ENCODE results near the gene LMBRD2. TPM values are rescaled to one million over a fixed set of nuclear protein-coding genes. Genes with fewer than 3 reads are reported as not detected.
"Not testable (repeated sequence)": the region's sequence is repeated elsewhere in the genome, so short reads cannot be mapped to it uniquely, and the experiment has no call there.

The LMBRD2 gene
- 9.3 and 15.6 TPM in 2 replicates for total RNA-seq
- 3.9 and 5.4 TPM in 2 replicates for polyA plus RNA-seq

DNA sequence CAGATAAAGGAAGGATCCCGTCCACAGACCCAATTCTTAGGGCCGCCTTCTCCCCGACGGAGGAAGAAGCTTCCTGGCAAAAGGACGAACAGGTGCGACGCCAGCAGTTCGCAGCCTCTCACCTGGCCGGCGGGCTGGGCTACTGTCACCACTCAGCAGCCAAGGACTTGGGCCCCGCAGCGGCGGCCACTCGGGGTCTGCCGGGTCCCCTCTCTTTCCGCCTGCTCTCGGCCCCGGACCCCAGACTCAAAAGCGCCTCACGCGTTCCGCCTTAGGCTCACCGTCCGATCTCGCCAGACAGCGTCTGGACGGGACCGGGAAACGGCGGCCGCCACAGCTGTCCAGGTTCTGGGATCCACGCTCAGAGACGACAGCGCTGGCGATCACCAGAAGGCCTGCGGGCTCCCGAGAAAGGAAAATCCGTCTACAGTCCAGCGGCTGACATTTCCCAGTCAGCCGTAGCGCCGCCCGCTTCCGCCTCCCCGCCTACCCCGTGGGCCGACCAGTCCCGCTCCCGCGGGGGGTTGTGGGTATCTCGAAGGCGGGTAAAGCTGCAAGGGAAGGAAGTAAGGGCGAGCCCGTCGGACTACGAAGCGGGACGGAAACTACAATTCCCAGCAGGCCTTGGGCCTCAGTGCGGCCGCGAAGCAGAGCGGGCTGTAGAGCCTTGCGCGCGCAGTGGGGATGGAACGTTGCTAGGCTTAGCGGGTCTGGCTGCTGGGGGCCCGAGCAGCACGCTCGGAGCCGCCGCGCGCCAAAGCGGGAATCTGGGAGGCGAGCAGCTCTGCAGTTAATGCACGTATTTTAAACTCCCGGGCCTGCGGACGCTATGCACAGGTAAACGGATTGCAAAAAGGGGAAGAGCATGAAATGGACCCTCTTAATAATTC lies at the start of gene LMBRD2, which contains the start of gene SKP2:
LMBRD2 (minus strand) TSS at position 454 of the 890 bp plus-strand sequence. CDS start 8,538 bp downstream, outside the sequence.
SKP2 (plus strand) TSS at position 678 of the 890 bp plus-strand sequence; CDS start at position 830, 152 bp downstream.
- H3K27ac ChIP-seq: peak within 1 kb of the TSS; percentile 88
- H3K27me3 ChIP-seq: no peaks in the 10 kb centered on the region
- peak; percentile 99 for DNase-seq (ENCODE audit: low read depth in 1 of 2, low spot score in 1 of 2)
- no peaks in the 10 kb centered on the region for H3K9me3 ChIP-seq (ENCODE audit: low read depth)
- peaks cover 30% of the 10 kb centered on the region for H3K4me1 ChIP-seq (ENCODE audit: low read depth)
- H3K36me3 ChIP-seq: peaks cover 7% of the 10 kb centered on the region
- peak within 1 kb of the TSS; percentile 84 for H3K4me3 ChIP-seq
- TF ChIP-seq CTCF (IDR thresholded peaks at IDR 0.05; ENCODE audit: low read depth, low read length): no peak

DNA sequence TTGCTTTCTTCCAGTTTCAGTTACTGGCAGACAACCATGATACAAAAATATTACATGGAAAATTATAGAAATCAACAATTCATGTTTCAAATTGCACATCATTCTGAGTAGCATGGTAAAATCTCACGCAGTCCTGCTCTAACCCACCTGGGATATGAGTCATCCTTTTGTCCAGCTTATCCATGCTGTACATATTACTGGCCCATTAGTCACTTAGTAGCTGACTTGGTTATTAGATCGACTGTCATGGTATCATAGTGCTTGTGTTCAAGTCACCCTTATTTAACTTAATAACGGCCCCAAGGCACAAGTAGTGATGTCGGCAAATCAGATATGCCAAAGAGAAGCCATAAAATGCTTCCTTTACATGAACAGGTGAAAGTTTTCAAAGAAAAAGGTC lies 48.8 kb upstream of the LMBRD2 start:
- Histone ChIP-seq H3K4me3 (no peak overlapping the region), H3K9me3 (ENCODE audit: low read depth) (no peaks in the 10 kb centered on the region), H3K36me3 (peaks cover 39% of the 10 kb centered on the region), H3K27me3 (no peaks in the 10 kb centered on the region), H3K4me1 (ENCODE audit: low read depth) (peaks cover 11% of the 10 kb centered on the region), H3K27ac (no peak overlapping the region)
- TF ChIP-seq CTCF (IDR thresholded peaks at IDR 0.05; ENCODE audit: low read depth, low read length): no peak
- peak in 1 of 2 donors; percentile 52 for DNase-seq (ENCODE audit: low read depth in 1 of 2, low spot score in 1 of 2)

- TF ChIP-seq CTCF (IDR thresholded peaks at IDR 0.05; ENCODE audit: low read depth, low read length): no peak
- peak in 1 of 2 donors; percentile 82 for DNase-seq (ENCODE audit: low read depth in 1 of 2, low spot score in 1 of 2)
- Histone ChIP-seq H3K27me3 (no peaks in the 10 kb centered on the region), H3K4me3 (no peak overlapping the region), H3K9me3 (ENCODE audit: low read depth) (no peaks in the 10 kb centered on the region), H3K36me3 (peaks cover 48% of the 10 kb centered on the region), H3K4me1 (ENCODE audit: low read depth) (peaks cover 11% of the 10 kb centered on the region), H3K27ac (no peak overlapping the region)
These were observed 47.9 kb upstream of the LMBRD2 start for GRCh38 chr5:36199620-36200019.

GRCh38 chr5:36198783-36199182 lies 47.1 kb upstream of the LMBRD2 start:
- H3K4me3 ChIP-seq; H3K27me3 ChIP-seq; H3K9me3 ChIP-seq (ENCODE audit: low read depth); H3K27ac ChIP-seq; DNase-seq (ENCODE audit: low read depth in 1 of 2, low spot score in 1 of 2): not testable (repeated sequence)
- Histone ChIP-seq H3K4me1 (ENCODE audit: low read depth) (peaks cover 11% of the 10 kb centered on the region), H3K36me3 (peaks cover 54% of the 10 kb centered on the region)

DNA sequence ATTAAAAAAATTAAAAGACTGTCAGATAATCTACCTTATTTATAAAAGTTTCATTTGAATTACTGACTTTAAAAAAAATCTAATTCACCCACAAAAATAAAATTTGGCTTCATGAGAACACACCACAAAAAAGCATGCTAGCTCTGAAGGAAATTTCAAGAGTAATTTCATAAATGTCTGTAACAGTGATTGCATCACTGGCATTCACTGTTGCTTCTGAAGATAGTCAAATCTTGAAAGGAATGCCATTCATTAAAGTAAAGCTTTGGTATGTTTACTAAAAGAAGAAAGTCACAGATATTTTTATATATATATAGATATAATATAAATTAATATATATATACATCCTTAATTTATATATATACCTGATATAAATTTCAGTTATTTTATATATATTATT lies 46.6 kb upstream of the LMBRD2 start:
- TF ChIP-seq CTCF (IDR thresholded peaks at IDR 0.05; ENCODE audit: low read depth, low read length): no peak
- peak in 1 of 2 donors; percentile 62 for DNase-seq (ENCODE audit: low read depth in 1 of 2, low spot score in 1 of 2)
- no peak overlapping the region for H3K27ac ChIP-seq
- H3K4me3 ChIP-seq: no peak overlapping the region
- peaks cover 57% of the 10 kb centered on the region for H3K36me3 ChIP-seq
- H3K4me1 ChIP-seq (ENCODE audit: low read depth): peaks cover 10% of the 10 kb centered on the region
- H3K9me3 ChIP-seq (ENCODE audit: low read depth): no peaks in the 10 kb centered on the region
- no peaks in the 10 kb centered on the region for H3K27me3 ChIP-seq

GRCh38 chr5:36193746-36194145 lies 42.1 kb upstream of the LMBRD2 start:
- DNase-seq (ENCODE audit: low read depth in 1 of 2, low spot score in 1 of 2): no peak
- H3K4me1 ChIP-seq (ENCODE audit: low read depth): no peaks in the 10 kb centered on the region
- peaks cover 53% of the 10 kb centered on the region for H3K36me3 ChIP-seq

GRCh38 chr5:36184408-36184807 lies 32.7 kb upstream of the LMBRD2 start:
- not testable (repeated sequence) for DNase-seq (ENCODE audit: low read depth in 1 of 2, low spot score in 1 of 2); H3K4me3 ChIP-seq; H3K9me3 ChIP-seq (ENCODE audit: low read depth); H3K27ac ChIP-seq; H3K27me3 ChIP-seq; H3K4me1 ChIP-seq (ENCODE audit: low read depth)
- H3K36me3 ChIP-seq: peaks cover 31% of the 10 kb centered on the region

More at GRCh38 chr5:36193746-36194145, 42.1 kb upstream of the LMBRD2 start:
- H3K9me3 ChIP-seq (ENCODE audit: low read depth): no peaks in the 10 kb centered on the region
- no peak overlapping the region for H3K27ac ChIP-seq
- no peak overlapping the region for H3K4me3 ChIP-seq
- no peaks in the 10 kb centered on the region for H3K27me3 ChIP-seq
- TF ChIP-seq CTCF (IDR thresholded peaks at IDR 0.05; ENCODE audit: low read depth, low read length): no peak
